Adipocyte (in vitro differentiated cells): ENCODE results near the gene ZDHHC11.
"Not testable (repeated sequence)": the region's sequence is repeated elsewhere in the genome, so short reads cannot be mapped to it uniquely, and the experiment has no call there.

Experiments
- DNase-seq: peaks from one replicate; pipeline ENCODE4 v3.0.0-alpha.2; 2015; ENCODE audit warnings: low read depth
- H3K27me3 ChIP-seq: replicated peaks from 2 replicates; pipeline ENCODE4 v1.7.0; 2013; ENCODE audit warnings: mild to moderate bottlenecking, low read length, moderate library complexity; ENCODE audit not compliant: control insufficient read depth, insufficient read depth
- H3K36me3 ChIP-seq: 2 replicates; pipeline ENCODE4 v1.7.0; 2013; ENCODE audit warnings: low read length, mild to moderate bottlenecking, moderate library complexity; ENCODE audit not compliant: control insufficient read depth, insufficient read depth, severe bottlenecking
- H3K4me1 ChIP-seq: 2 replicates; pipeline ENCODE4 v1.7.0; 2013; ENCODE audit warnings: mild to moderate bottlenecking, low read length, moderate library complexity; ENCODE audit not compliant: control insufficient read depth, insufficient read depth
- H3K4me3 ChIP-seq: 2 replicates; pipeline ENCODE4 v1.7.0; 2013; ENCODE audit warnings: mild to moderate bottlenecking, low read length, moderate library complexity
- H3K9ac ChIP-seq: 2 replicates; pipeline ENCODE4 v1.7.0; 2013; ENCODE audit warnings: mild to moderate bottlenecking, low read length, moderate library complexity
- H3K9me3 ChIP-seq: 2 replicates; pipeline ENCODE4 v1.7.0; 2013; ENCODE audit warnings: mild to moderate bottlenecking, low read length, moderate library complexity; ENCODE audit not compliant: control insufficient read depth

Gene ZDHHC11

GRCh38 chr5:776862-777711 lies 73.7 kb downstream of the ZDHHC11 start:
- Histone ChIP-seq H3K4me1 (no peaks in the 10 kb centered on the region), H3K27me3 (no peaks in the 10 kb centered on the region), H3K9me3 (no peaks in the 10 kb centered on the region), H3K36me3 (no peaks in the 10 kb centered on the region), H3K4me3 (peak overlapping the region; percentile 58), H3K9ac (no peak overlapping the region)
- DNase-seq, result no peak

- Histone ChIP-seq H3K4me1 (no peaks in the 10 kb centered on the region), H3K4me3 (no peak overlapping the region), H3K27me3 (no peaks in the 10 kb centered on the region), H3K9me3 (no peaks in the 10 kb centered on the region), H3K36me3 (no peaks in the 10 kb centered on the region), H3K9ac (no peak overlapping the region)
- DNase-seq, result no peak
These were observed 74.6 kb downstream of the ZDHHC11 start for GRCh38 chr5:775961-776861.

GRCh38 chr5:775595-775960 lies 75.2 kb downstream of the ZDHHC11 start:
- H3K36me3 ChIP-seq, H3K4me3 ChIP-seq, H3K9ac ChIP-seq, H3K27me3 ChIP-seq, DNase-seq, H3K4me1 ChIP-seq, H3K9me3 ChIP-seq: not testable (repeated sequence)

DNA sequence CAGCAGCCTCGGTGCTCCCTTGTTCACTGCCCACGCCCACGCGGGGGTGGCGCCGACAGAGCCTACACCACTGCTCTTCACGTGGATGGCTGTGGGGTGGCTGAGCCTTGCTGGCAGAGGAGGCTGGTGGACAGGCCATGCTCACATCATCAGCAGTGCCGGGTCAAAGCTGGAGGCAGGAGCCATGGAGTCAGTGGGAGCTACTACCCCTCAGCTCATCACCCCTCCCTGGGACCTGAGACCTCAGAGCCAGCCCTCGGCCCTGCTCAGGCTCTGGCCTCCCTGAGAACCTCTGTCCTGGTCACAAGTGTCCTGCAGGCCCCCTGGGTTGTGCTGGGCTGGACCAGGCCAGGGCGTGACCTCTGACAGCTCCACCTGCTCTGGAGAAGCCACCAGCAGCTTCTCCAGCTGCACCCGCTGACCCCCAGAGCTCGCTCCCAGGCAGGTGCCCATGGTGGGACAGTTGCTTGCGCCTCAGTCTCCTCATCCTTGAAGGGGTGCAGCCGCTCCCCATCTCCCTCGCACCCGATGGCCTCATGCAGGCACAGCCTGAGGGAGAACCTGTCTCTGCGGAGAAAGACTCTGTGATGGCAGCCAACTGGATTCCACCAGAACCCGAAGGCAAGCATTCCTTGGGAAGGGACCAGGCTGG lies 75.8 kb downstream of the ZDHHC11 start:
- not testable (repeated sequence) for H3K27me3 ChIP-seq, H3K4me1 ChIP-seq, H3K9me3 ChIP-seq, DNase-seq, H3K36me3 ChIP-seq, H3K4me3 ChIP-seq, H3K9ac ChIP-seq

GRCh38 chr5:774304-774703 lies 76.5 kb downstream of the ZDHHC11 start:
- not testable (repeated sequence) for H3K9me3 ChIP-seq, H3K36me3 ChIP-seq, H3K27me3 ChIP-seq, H3K4me1 ChIP-seq, H3K9ac ChIP-seq, H3K4me3 ChIP-seq, DNase-seq

DNA sequence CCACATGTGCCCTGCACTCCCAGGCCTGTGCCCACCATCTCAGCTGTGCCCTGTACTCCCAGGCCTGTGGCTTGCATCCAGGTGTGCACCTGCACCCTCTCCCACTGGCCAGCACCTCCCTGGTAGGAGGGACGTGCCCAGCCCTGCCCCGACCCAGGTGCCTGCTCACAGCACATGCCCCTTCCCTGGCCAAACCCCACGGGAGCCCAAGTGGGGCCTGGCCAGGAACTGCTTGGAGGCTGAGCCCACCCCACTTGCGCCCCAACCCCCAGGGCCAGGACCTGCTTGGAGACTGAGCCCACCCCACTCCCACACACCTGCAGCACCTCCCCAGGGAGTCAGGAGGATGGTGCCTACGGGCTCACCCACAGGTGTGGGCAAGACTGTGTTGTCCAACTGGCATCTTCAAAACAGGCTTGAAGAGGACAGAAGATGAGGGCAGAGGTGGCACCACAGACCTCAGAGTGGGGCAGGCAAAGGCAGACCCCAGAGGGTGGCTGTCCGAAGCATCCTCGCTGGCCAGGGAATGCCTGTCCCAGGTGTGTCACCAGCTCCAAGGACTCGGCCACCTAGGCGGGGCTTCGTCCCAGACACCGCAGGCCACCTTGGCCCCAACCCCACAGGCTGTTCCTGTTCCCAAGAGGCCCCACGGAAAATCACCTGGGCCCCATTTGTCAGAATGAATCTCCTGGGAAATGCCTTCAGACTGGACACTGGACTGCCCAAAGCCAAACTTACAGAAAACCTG lies 77.1 kb downstream of the ZDHHC11 start:
- H3K4me3 ChIP-seq, result no peak overlapping the region
- no peak for DNase-seq
- no peak overlapping the region for H3K9ac ChIP-seq
- H3K27me3 ChIP-seq, result no peaks in the 10 kb centered on the region
- no peaks in the 10 kb centered on the region for H3K36me3 ChIP-seq
- no peaks in the 10 kb centered on the region for H3K9me3 ChIP-seq
- H3K4me1 ChIP-seq, result no peaks in the 10 kb centered on the region

- not testable (repeated sequence) for H3K4me3 ChIP-seq, H3K9me3 ChIP-seq, DNase-seq, H3K4me1 ChIP-seq, H3K36me3 ChIP-seq, H3K27me3 ChIP-seq, H3K9ac ChIP-seq
These were observed 77.9 kb downstream of the ZDHHC11 start for GRCh38 chr5:772931-773330.

DNA sequence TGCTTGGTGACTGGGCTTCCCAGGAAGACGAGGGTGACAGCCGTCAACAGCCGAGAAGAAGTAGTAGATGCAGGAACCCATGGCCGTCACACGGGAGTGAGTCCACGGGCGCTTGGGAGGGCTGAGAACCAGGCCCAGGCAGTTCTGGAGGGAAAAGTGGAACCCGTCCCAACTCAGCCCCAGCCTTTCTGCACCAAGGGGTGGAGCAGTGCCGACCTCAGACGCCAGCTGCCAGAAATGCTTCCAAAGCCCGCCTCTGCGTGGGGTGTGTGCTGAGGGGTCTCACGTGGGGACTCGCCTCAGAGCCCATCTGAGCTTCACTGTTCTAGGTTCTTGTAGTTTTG lies 78.3 kb downstream of the ZDHHC11 start:
- DNase-seq, H3K27me3 ChIP-seq, H3K4me3 ChIP-seq, H3K36me3 ChIP-seq, H3K9ac ChIP-seq, H3K4me1 ChIP-seq, H3K9me3 ChIP-seq: not testable (repeated sequence)

- not testable (repeated sequence) for H3K4me3 ChIP-seq, H3K36me3 ChIP-seq, H3K27me3 ChIP-seq, H3K4me1 ChIP-seq, H3K9me3 ChIP-seq, H3K9ac ChIP-seq, DNase-seq
These were observed 78.8 kb downstream of the ZDHHC11 start for GRCh38 chr5:771841-772546.

- not testable (repeated sequence) for H3K9me3 ChIP-seq, H3K4me1 ChIP-seq, DNase-seq, H3K27me3 ChIP-seq, H3K36me3 ChIP-seq, H3K9ac ChIP-seq, H3K4me3 ChIP-seq
These were observed 79.6 kb downstream of the ZDHHC11 start for GRCh38 chr5:771087-771781.
